GM13977 (cell line): ENCODE data around the gene VSIG10L.

Source experiments
- DNase-seq: peaks from one replicate; pipeline ENCODE4 v3.0.0; 2012; ENCODE audit warnings: low spot score
- CTCF ChIP-seq: IDR thresholded peaks from 2 replicates; pipeline ENCODE4 v1.5.1; 2012; ENCODE audit warnings: mild to moderate bottlenecking, control low read depth; ENCODE audit not compliant: insufficient read depth; ENCODE audit errors: extremely low read depth, missing control alignments
- in situ Hi-C: fragments of 300-500 bp; cut with MboI; formaldehyde crosslinking; loops from one replicate; pipeline ENCODE4 v1.12.0; 2022; ENCODE audit warnings: low sequenced_read_pairs, low pct_unique_long_range_greater_than_20kb, mixed read lengths, inconsistent platforms; ENCODE audit not compliant: unreplicated experiment

The VSIG10L gene

GRCh38 chr19:51365211-51365964 is 23.4 kb upstream of the VSIG10L start:
- no peak for DNase-seq
- in situ Hi-C loops, result no loop called here
- TF ChIP-seq CTCF, result no peak

- in situ Hi-C loops, result no loop called here
- no peak for DNase-seq
- no peak for TF ChIP-seq CTCF
Observed at GRCh38 chr19:51364200-51365106, 22.5 kb upstream of the VSIG10L start.

GRCh38 chr19:51361239-51361638 is 19.3 kb upstream of the VSIG10L start:
- in situ Hi-C loops, result no loop called here
- DNase-seq, result no peak
- no peak for TF ChIP-seq CTCF

- TF ChIP-seq CTCF, result no peak
- in situ Hi-C loops, result no loop called here
- no peak for DNase-seq
Observed at GRCh38 chr19:51359294-51359693, 17.4 kb upstream of the VSIG10L start.

DNA sequence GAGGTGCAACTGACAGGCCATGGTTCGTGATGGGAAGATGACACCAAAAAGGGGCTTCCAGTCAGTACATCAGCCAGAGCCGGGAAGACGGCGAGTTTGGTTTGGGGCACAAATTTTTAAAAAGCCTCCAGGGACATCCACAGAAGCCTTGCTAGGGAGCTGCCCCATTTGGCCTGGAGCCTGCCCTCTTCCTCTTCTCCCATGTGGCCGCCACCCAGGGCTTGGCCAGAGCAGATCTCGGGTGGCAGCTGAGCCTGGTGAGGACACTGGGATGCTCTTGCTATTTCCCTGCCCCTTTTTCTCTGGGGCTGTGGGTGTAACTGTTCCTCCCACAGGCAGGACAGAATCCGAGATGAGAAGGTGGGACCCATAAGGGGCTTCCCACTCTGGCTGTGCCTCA is 16.0 kb upstream of the VSIG10L start:
- DNase-seq, result no peak
- in situ Hi-C loops, result no loop called here

More for the DNA sequence above, 16.0 kb upstream of the VSIG10L start:
- TF ChIP-seq CTCF, result no peak
